Loucy (cell line): ENCODE data around the gene TMEM52.
"Not testable (repeated sequence)": the region's sequence is repeated elsewhere in the genome, so short reads cannot be mapped to it uniquely, and the experiment has no call there.

Experiments
- H2AFZ ChIP-seq: fragments of 200-600 bp; sonication (generic); 2 replicates; pipeline ENCODE4 v1.6.0; 2016; ENCODE audit warnings: antibody characterized with exemption, mild to moderate bottlenecking, low read length, moderate library complexity
- H3F3A ChIP-seq: fragments of 200-600 bp; 2 replicates; pipeline ENCODE4 v1.6.0; 2016; ENCODE audit warnings: antibody characterized with exemption, low read depth, mild to moderate bottlenecking
- H3K27me3 ChIP-seq: fragments of 200-600 bp; sonication (generic); 2 replicates; pipeline ENCODE4 v1.6.1; 2014; ENCODE audit warnings: low read length, mild to moderate bottlenecking; ENCODE audit not compliant: insufficient read depth, poor library complexity, severe bottlenecking
- H3K36me3 ChIP-seq: fragments of 200-600 bp; sonication (generic); 2 replicates; pipeline ENCODE4 v1.6.1; 2016; ENCODE audit warnings: low read length; ENCODE audit not compliant: insufficient read depth
- H3K4me1 ChIP-seq: fragments of 200-600 bp; sonication (generic); 2 replicates; pipeline ENCODE4 v1.5.1; 2014; ENCODE audit warnings: low read length, mild to moderate bottlenecking; ENCODE audit not compliant: insufficient read depth, poor library complexity, severe bottlenecking
- H3K4me2 ChIP-seq: fragments of 200-600 bp; sonication (generic); 2 replicates; pipeline ENCODE4 v1.6.0; 2014; ENCODE audit warnings: antibody characterized with exemption, low read length, low read depth, mild to moderate bottlenecking; ENCODE audit not compliant: poor library complexity, severe bottlenecking
- H3K4me3 ChIP-seq: fragments of 200-600 bp; sonication (generic); 2 replicates; pipeline ENCODE4 v1.5.1; 2014; ENCODE audit warnings: low read length, mild to moderate bottlenecking, mixed read lengths; ENCODE audit not compliant: poor library complexity, severe bottlenecking
- H3K79me2 ChIP-seq: fragments of 200-600 bp; sonication (generic); 2 replicates; pipeline ENCODE4 v1.6.1; 2014; ENCODE audit warnings: low read length; ENCODE audit not compliant: insufficient read depth
- H3K9ac ChIP-seq: fragments of 200-600 bp; sonication (generic); 2 replicates; pipeline ENCODE4 v1.6.0; 2014; ENCODE audit warnings: mild to moderate bottlenecking, low read depth, low read length, moderate library complexity; ENCODE audit not compliant: poor library complexity, severe bottlenecking
- H3K9me2 ChIP-seq: fragments of 200-600 bp; sonication (generic); replicated peaks from 2 replicates; pipeline ENCODE4 v1.6.1; 2016; ENCODE audit warnings: low read depth, low read length, mixed read lengths
- H3K9me3 ChIP-seq: fragments of 200-600 bp; sonication (generic); 2 replicates; pipeline ENCODE4 v1.6.1; 2014; ENCODE audit warnings: mild to moderate bottlenecking, antibody characterized with exemption, low read length, low read depth; ENCODE audit not compliant: insufficient read depth
- H4K20me1 ChIP-seq: fragments of 200-600 bp; sonication (generic); 2 replicates; pipeline ENCODE4 v1.6.0; 2014; ENCODE audit warnings: antibody characterized with exemption, low read length, mild to moderate bottlenecking; ENCODE audit not compliant: insufficient read depth, poor library complexity, severe bottlenecking
- EZH2phosphoT487 ChIP-seq: fragments of 200-600 bp; IDR thresholded peaks from 2 replicates; pipeline ENCODE4 v1.6.1; 2018; ENCODE audit warnings: antibody characterized with exemption, mild to moderate bottlenecking, moderate library complexity, borderline replicate concordance
- TF ChIP-seq, protein P1 (sequence below): fragments of 200-600 bp; sonication (generic); conservative IDR thresholded peaks from 2 replicates; pipeline ENCODE4 v1.5.1; 2014; ENCODE audit warnings: mild to moderate bottlenecking, antibody characterized with exemption, low read length

TMEM52 gene

DNA sequence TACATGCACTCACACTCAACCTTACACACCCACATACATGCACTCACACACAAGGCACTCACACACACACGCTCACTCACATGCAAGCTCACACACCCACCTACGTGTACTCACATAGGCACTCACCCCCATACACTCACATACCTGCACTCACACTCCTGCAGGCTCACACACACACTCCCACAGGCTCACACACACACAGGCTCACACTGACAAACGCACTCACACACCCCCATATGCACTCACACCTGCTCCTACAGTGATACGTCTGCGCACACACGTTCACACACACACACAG is 19.1 kb upstream of the TMEM52 start:
- Histone ChIP-seq H3K4me1 (no peaks in the 10 kb centered on the region), H3K4me2 (no peak overlapping the region), H4K20me1 (no peaks in the 10 kb centered on the region), H3K4me3 (no peak overlapping the region), H3K27me3 (no peaks in the 10 kb centered on the region), H3K36me3 (no peaks in the 10 kb centered on the region), H3F3A (no peaks in the 10 kb centered on the region), H3K9me2 (no peaks in the 10 kb centered on the region), H3K9ac (no peak overlapping the region), H2AFZ (no peak overlapping the region), H3K79me2 (no peaks in the 10 kb centered on the region), H3K9me3 (no peaks in the 10 kb centered on the region)
- TF ChIP-seq, protein P1, sequence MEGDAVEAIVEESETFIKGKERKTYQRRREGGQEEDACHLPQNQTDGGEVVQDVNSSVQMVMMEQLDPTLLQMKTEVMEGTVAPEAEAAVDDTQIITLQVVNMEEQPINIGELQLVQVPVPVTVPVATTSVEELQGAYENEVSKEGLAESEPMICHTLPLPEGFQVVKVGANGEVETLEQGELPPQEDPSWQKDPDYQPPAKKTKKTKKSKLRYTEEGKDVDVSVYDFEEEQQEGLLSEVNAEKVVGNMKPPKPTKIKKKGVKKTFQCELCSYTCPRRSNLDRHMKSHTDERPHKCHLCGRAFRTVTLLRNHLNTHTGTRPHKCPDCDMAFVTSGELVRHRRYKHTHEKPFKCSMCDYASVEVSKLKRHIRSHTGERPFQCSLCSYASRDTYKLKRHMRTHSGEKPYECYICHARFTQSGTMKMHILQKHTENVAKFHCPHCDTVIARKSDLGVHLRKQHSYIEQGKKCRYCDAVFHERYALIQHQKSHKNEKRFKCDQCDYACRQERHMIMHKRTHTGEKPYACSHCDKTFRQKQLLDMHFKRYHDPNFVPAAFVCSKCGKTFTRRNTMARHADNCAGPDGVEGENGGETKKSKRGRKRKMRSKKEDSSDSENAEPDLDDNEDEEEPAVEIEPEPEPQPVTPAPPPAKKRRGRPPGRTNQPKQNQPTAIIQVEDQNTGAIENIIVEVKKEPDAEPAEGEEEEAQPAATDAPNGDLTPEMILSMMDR = no peak

DNA sequence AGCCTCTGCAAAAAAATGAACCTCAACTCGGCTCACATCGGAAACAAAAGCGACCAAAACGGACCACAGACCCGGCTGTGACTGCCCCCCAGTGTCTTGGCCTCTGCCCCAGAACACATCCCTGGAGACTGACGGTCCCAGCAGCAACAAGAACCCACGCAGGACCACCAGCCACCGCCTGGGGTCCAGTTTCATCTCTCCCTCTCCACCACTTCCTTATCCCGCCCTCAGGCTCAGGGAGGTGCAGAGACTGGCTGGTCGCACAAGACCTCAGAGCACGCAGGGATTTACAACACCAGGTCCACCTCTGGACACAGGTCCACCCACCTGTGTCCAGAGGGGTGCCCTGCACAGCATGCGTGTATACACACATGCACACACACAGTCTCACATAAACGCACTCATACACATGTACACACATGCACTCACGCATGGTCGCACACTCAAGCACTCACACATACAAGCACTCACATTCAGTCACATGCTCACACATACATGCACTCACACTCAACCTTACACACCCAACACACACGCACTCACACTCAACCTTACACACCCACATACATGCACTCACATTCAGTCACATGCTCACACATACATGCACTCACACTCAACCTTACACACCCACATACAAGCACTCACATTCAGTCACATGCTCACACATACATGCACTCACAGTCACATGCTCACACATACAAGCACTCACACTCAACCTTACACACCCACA is 18.6 kb upstream of the TMEM52 start:
- H3K79me2 ChIP-seq = no peaks in the 10 kb centered on the region
- H3K9me3 ChIP-seq = no peaks in the 10 kb centered on the region
- H3K9me2 ChIP-seq = no peaks in the 10 kb centered on the region
- TF ChIP-seq EZH2phosphoT487 = no peak
- TF ChIP-seq, protein P1 = no peak
- no peaks in the 10 kb centered on the region for H3K36me3 ChIP-seq
- H3F3A ChIP-seq = no peaks in the 10 kb centered on the region
- H3K27me3 ChIP-seq = no peaks in the 10 kb centered on the region
- H2AFZ ChIP-seq = no peak overlapping the region
- no peak overlapping the region for H3K4me2 ChIP-seq
- H3K9ac ChIP-seq = no peak overlapping the region
- no peaks in the 10 kb centered on the region for H3K4me1 ChIP-seq
- no peak overlapping the region for H3K4me3 ChIP-seq
- H4K20me1 ChIP-seq = no peaks in the 10 kb centered on the region

DNA sequence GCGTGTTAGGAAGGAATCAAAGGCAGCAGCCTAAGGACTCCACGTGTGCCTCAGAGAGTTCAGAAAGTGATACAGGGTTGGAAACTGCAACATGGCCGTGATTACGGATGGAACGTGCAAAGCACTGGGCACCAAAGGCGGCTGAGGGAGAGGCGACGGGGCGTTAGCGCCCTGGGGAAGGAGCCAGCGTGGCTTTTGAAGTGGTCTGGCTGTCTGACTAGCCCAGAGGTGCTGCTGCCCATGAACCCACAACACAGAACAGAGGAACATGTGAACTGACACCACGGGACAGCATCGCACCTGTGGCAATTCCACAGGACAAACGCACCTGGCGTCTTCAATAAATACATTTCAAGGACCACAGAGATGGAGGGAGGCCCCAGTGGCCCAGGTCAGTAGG is 18.0 kb upstream of the TMEM52 start:
- H3K4me1 ChIP-seq = no peaks in the 10 kb centered on the region
- no peak overlapping the region for H2AFZ ChIP-seq
- no peaks in the 10 kb centered on the region for H3K27me3 ChIP-seq
- no peak overlapping the region for H3K9ac ChIP-seq
- no peak overlapping the region for H3K4me2 ChIP-seq
- TF ChIP-seq EZH2phosphoT487 = no peak
- TF ChIP-seq, protein P1 = no peak
- H3F3A ChIP-seq = no peaks in the 10 kb centered on the region
- H4K20me1 ChIP-seq = no peaks in the 10 kb centered on the region
- no peaks in the 10 kb centered on the region for H3K79me2 ChIP-seq
- H3K4me3 ChIP-seq = no peak overlapping the region
- no peaks in the 10 kb centered on the region for H3K9me3 ChIP-seq
- H3K36me3 ChIP-seq = no peaks in the 10 kb centered on the region
- H3K9me2 ChIP-seq = no peaks in the 10 kb centered on the region

DNA sequence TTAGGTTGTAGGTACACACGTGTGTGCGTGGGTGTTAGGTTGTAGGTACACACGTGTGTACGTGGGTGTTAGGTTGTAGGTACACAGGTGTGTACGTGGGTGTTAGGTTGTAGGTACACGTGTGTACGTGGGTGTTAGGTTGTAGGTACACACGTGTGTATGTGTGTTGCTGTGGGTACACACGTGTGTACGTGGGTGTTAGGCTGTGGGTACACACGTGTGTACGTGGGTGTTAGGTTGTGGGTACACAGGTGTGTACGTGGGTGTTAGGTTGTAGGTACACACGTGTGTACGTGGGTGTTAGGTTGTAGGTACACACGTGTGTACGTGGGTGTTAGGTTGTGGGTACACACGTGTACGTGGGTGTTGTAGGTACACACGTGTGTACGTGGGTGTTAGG is 15.8 kb upstream of the TMEM52 start:
- H3K9me3 ChIP-seq = not testable (repeated sequence)

More for the DNA sequence above, 15.8 kb upstream of the TMEM52 start:
- H3F3A ChIP-seq, H4K20me1 ChIP-seq, H3K27me3 ChIP-seq, H3K9ac ChIP-seq, H2AFZ ChIP-seq, H3K4me2 ChIP-seq, H3K36me3 ChIP-seq, H3K79me2 ChIP-seq, H3K9me2 ChIP-seq, H3K4me3 ChIP-seq, H3K4me1 ChIP-seq: not testable (repeated sequence)
